OCI-LY3 (cell line): ENCODE measurements around the gene ARGLU1.

Experiments used
- H2AFZ ChIP-seq: fragments of 200-600, 300-600 bp; shearing (Covaris generic); 2 replicates; pipeline ENCODE4 v1.6.0; 2014; ENCODE audit warnings: antibody characterized with exemption, low read depth, low read length
- H3K27ac ChIP-seq: fragments of 200-600, 300-600 bp; sonication (generic); 2 replicates; pipeline ENCODE4 v1.5.1; 2014; ENCODE audit warnings: mild to moderate bottlenecking, low read length, moderate library complexity, mixed read lengths
- H3K27me3 ChIP-seq: fragments of 200-600, 300-600 bp; sonication (generic); 2 replicates; pipeline ENCODE4 v1.6.1; 2014; ENCODE audit warnings: low read depth, low read length, mixed read lengths
- H3K36me3 ChIP-seq: fragments of 200-600, 300-600 bp; sonication (generic); replicated peaks from 2 replicates; pipeline ENCODE3; 2014; ENCODE audit warnings: low read depth, low read length, mixed read lengths
- H3K4me1 ChIP-seq: fragments of 300-600, 200-600 bp; sonication (generic); 2 replicates; pipeline ENCODE4 v1.6.1; 2014; ENCODE audit warnings: low read length, mixed read lengths
- H3K4me2 ChIP-seq: fragments of 200-600, 300-600 bp; sonication (generic); 2 replicates; pipeline ENCODE4 v1.6.1; 2014; ENCODE audit warnings: low read length, mixed read lengths
- H3K4me3 ChIP-seq: fragments of 300-600, 200-600 bp; sonication (generic); 2 replicates; pipeline ENCODE4 v1.5.1; 2014; ENCODE audit warnings: antibody characterized with exemption, mild to moderate bottlenecking, low read length, moderate library complexity
- H3K79me2 ChIP-seq: fragments of 300-600, 200-600 bp; shearing (Covaris generic); 2 replicates; pipeline ENCODE4 v1.6.1; 2014; ENCODE audit warnings: mild to moderate bottlenecking, low read length, mixed read lengths
- H3K9ac ChIP-seq: fragments of 300-600, 200-600 bp; shearing (Covaris generic); 2 replicates; pipeline ENCODE4 v1.6.0; 2014; ENCODE audit warnings: mild to moderate bottlenecking, low read length, moderate library complexity
- H3K9me3 ChIP-seq: fragments of 200-600, 300-600 bp; shearing (Covaris generic); 2 replicates; pipeline ENCODE4 v1.6.1; 2014; ENCODE audit warnings: low read length, mixed read lengths; ENCODE audit not compliant: insufficient read depth
- H4K20me1 ChIP-seq: fragments of 200-600, 300-600 bp; sonication (generic); 2 replicates; pipeline ENCODE4 v1.6.1; 2016; ENCODE audit warnings: low read length, mixed read lengths; ENCODE audit not compliant: insufficient read depth
- EZH2phosphoT487 ChIP-seq: fragments of 200-600 bp; shearing (Covaris generic); IDR thresholded peaks from 2 replicates; pipeline ENCODE4 v1.6.1; 2018; ENCODE audit warnings: antibody characterized with exemption, mixed run types, low read depth
- TF ChIP-seq, protein P1 (sequence below): fragments of 200-600, 300-600 bp; sonication (generic); IDR thresholded peaks from 2 replicates; pipeline ENCODE4 v1.5.1; 2014; ENCODE audit warnings: antibody characterized with exemption, low read length, low read depth

ARGLU1 gene

DNA sequence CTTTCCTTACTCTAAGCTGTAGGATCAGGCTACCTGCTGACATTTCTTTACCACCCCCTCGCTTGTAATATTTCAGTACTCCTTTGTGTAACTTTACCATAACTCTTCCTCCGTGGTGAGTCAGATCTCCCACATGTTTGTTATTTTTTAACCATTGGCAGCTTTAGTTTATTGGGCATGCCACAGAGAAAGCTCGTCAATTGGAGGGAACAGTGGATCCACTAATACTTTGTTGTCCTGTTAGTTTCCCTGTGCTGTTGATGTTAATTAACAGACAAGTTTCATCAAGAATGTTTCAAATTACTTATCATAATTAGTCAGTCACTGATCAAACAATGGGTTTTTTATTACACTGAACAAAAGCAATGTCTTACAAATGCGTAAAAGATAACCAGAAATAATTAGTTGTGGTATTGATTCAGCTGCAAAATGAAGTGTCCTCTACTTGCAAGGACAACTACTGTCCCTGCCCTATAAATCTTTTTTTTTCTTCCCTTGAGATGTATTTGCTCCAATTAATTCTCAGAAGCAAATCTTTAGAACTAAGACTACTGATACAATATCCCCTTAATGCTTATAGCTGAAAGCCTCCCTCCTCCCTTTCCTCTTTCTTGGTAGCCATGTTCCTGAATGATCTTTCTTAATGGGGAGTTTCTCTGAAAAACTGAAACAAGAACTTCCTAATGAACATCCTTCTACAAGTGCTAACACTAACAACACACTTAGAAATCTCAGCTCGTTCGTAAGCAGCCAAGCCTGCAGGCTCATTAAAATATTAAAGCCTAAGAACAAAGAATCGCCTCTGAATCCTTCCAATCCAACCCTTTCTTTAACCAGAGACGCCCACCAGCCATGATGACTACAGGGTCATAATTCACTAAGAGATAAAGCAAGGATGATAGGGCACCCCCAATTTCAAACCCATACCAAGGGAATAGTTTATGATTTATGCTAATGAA, 54.6 kb downstream of the ARGLU1 start:
- no peaks in the 10 kb centered on the region for H3K9me3 ChIP-seq
- H3K36me3 ChIP-seq: no peaks in the 10 kb centered on the region
- no peak overlapping the region for H3K4me2 ChIP-seq
- H3K4me1 ChIP-seq: no peaks in the 10 kb centered on the region
- H3K4me3 ChIP-seq: no peak overlapping the region
- H3K27me3 ChIP-seq: no peaks in the 10 kb centered on the region
- TF ChIP-seq, protein P1, sequence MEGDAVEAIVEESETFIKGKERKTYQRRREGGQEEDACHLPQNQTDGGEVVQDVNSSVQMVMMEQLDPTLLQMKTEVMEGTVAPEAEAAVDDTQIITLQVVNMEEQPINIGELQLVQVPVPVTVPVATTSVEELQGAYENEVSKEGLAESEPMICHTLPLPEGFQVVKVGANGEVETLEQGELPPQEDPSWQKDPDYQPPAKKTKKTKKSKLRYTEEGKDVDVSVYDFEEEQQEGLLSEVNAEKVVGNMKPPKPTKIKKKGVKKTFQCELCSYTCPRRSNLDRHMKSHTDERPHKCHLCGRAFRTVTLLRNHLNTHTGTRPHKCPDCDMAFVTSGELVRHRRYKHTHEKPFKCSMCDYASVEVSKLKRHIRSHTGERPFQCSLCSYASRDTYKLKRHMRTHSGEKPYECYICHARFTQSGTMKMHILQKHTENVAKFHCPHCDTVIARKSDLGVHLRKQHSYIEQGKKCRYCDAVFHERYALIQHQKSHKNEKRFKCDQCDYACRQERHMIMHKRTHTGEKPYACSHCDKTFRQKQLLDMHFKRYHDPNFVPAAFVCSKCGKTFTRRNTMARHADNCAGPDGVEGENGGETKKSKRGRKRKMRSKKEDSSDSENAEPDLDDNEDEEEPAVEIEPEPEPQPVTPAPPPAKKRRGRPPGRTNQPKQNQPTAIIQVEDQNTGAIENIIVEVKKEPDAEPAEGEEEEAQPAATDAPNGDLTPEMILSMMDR: no peak
- H2AFZ ChIP-seq: no peak overlapping the region
- H3K9ac ChIP-seq: no peak overlapping the region
- no peaks in the 10 kb centered on the region for H4K20me1 ChIP-seq
- H3K79me2 ChIP-seq: no peaks in the 10 kb centered on the region
- H3K27ac ChIP-seq: no peak overlapping the region

GRCh38 chr13:106507560-106508274, 60.2 kb downstream of the ARGLU1 start:
- Histone ChIP-seq H3K4me3 (no peak overlapping the region), H3K27me3 (no peaks in the 10 kb centered on the region), H3K9me3 (no peaks in the 10 kb centered on the region), H2AFZ (no peak overlapping the region), H3K4me2 (no peak overlapping the region), H4K20me1 (no peaks in the 10 kb centered on the region), H3K9ac (no peak overlapping the region), H3K36me3 (no peaks in the 10 kb centered on the region), H3K27ac (no peak overlapping the region), H3K79me2 (no peaks in the 10 kb centered on the region), H3K4me1 (no peaks in the 10 kb centered on the region)
- TF ChIP-seq, protein P1: no peak
- TF ChIP-seq EZH2phosphoT487: no peak

DNA sequence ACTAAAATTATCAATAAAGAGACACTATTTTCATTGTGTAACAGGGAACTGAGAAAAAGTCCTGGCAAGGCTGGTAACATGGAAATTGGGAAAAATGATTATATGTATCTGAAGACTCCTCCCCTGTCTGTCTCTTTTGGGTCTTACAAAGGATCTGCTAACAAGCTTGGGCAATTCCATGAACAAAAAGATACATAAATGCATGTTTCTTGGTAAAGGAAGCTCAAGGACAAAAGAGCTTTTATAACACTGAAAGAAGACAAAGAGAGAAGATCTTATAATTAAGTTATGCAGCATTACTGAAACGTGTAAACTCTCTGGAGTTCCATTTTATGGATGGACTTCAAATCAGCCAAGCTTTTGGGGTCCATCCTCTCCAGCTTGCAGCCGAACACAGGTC, 61.7 kb downstream of the ARGLU1 start:
- H3K27ac ChIP-seq: no peak overlapping the region
- no peak overlapping the region for H3K4me2 ChIP-seq
- H3K4me3 ChIP-seq: no peak overlapping the region
- no peak overlapping the region for H3K9ac ChIP-seq
- H3K27me3 ChIP-seq: no peaks in the 10 kb centered on the region
- H3K36me3 ChIP-seq: no peaks in the 10 kb centered on the region
- no peak for TF ChIP-seq EZH2phosphoT487
- H3K79me2 ChIP-seq: no peaks in the 10 kb centered on the region
- H4K20me1 ChIP-seq: no peaks in the 10 kb centered on the region
- H2AFZ ChIP-seq: no peak overlapping the region
- H3K9me3 ChIP-seq: no peaks in the 10 kb centered on the region
- no peaks in the 10 kb centered on the region for H3K4me1 ChIP-seq

GRCh38 chr13:106505732-106506131, 62.2 kb downstream of the ARGLU1 start:
- no peaks in the 10 kb centered on the region for H3K4me1 ChIP-seq
- H4K20me1 ChIP-seq: no peaks in the 10 kb centered on the region
- no peak overlapping the region for H3K4me3 ChIP-seq
- H3K4me2 ChIP-seq: no peak overlapping the region
- no peaks in the 10 kb centered on the region for H3K79me2 ChIP-seq
- H3K36me3 ChIP-seq: no peaks in the 10 kb centered on the region
- H3K27ac ChIP-seq: no peak overlapping the region
- H2AFZ ChIP-seq: no peak overlapping the region
- no peak overlapping the region for H3K9ac ChIP-seq
- H3K27me3 ChIP-seq: no peaks in the 10 kb centered on the region
- TF ChIP-seq, protein P1: no peak
- no peaks in the 10 kb centered on the region for H3K9me3 ChIP-seq
